HG03135 (cell line): ENCODE data around the gene EBF3.

Source experiments
- ATAC-seq: cut with Tn5 transposase; IDR thresholded peaks from one replicate; pipeline ENCODE4 v1.9.1; 2021; ENCODE audit warnings: mild to moderate bottlenecking, moderate library complexity; ENCODE audit not compliant: unreplicated experiment

Gene EBF3

GRCh38 chr10:129842031-129842430, 122.0 kb downstream of the EBF3 start:
- ATAC-seq: no peak

- no peak for ATAC-seq
Measured at GRCh38 chr10:129841590-129841989, 122.5 kb downstream of the EBF3 start.

GRCh38 chr10:129841071-129841470, 123.0 kb downstream of the EBF3 start:
- ATAC-seq: no peak

- ATAC-seq: no peak
Measured at GRCh38 chr10:129840196-129840590, 123.9 kb downstream of the EBF3 start.

- no peak for ATAC-seq
Measured at GRCh38 chr10:129839285-129840195, 124.5 kb downstream of the EBF3 start.

- ATAC-seq: no peak
Measured at GRCh38 chr10:129838794-129839193, 125.3 kb downstream of the EBF3 start.

GRCh38 chr10:129837909-129838582, 126.0 kb downstream of the EBF3 start:
- ATAC-seq: no peak

- ATAC-seq: no peak
Measured at GRCh38 chr10:129836253-129836652, 127.8 kb downstream of the EBF3 start.

GRCh38 chr10:129833994-129834739, 129.9 kb downstream of the EBF3 start:
- no peak for ATAC-seq

GRCh38 chr10:129833468-129833950, 130.6 kb downstream of the EBF3 start:
- no peak for ATAC-seq

GRCh38 chr10:129832573-129833467, 131.3 kb downstream of the EBF3 start:
- ATAC-seq: no peak

GRCh38 chr10:129831150-129831549, 132.9 kb downstream of the EBF3 start:
- no peak for ATAC-seq

GRCh38 chr10:129825826-129826225, 138.2 kb downstream of the EBF3 start:
- ATAC-seq: no peak

GRCh38 chr10:129825221-129825620, 138.9 kb downstream of the EBF3 start:
- ATAC-seq: no peak

- no peak for ATAC-seq
Measured at GRCh38 chr10:129820451-129820850, 143.6 kb downstream of the EBF3 start.

GRCh38 chr10:129816656-129817045, 147.4 kb downstream of the EBF3 start:
- ATAC-seq: no peak

GRCh38 chr10:129815898-129816655, 148.0 kb downstream of the EBF3 start:
- ATAC-seq: no peak

- ATAC-seq: no peak
Measured at GRCh38 chr10:129814681-129815646, 149.1 kb downstream of the EBF3 start.
